Fibroblast of the aortic adventitia (primary cell): Measurements from ENCODE around the gene TMEM218. TPM values are rescaled to one million over a fixed set of nuclear protein-coding genes. Genes with fewer than 3 reads are reported as not detected.

ENCODE experiments used
- DNase-seq: peaks from one replicate; pipeline ENCODE4 v3.0.0-alpha.2; 2010; ENCODE audit warnings: low read depth
- H3K4me3 ChIP-seq: 2 replicates; pipeline ENCODE4 v1.5.1; 2011; ENCODE audit warnings: low read depth, mild to moderate bottlenecking, control low read depth, low read length, moderate library complexity
- total RNA-seq: library from RNA; depleted of rRNA; stranded (reverse); fragments of >200 nt; gene quantifications from 2 replicates; pipeline ENCODE4 v1.2.3, GENCODE V29; 2012; ENCODE audit warnings: low replicate concordance
- TF ChIP-seq, protein P1 (sequence below): IDR thresholded peaks from 2 replicates; pipeline ENCODE4 v1.5.1; 2011; ENCODE audit warnings: mild to moderate bottlenecking, low read length, control low read depth, inconsistent platforms; ENCODE audit not compliant: insufficient read depth

TMEM218 gene
- total RNA-seq, 1 donor = 35.1 TPM

DNA sequence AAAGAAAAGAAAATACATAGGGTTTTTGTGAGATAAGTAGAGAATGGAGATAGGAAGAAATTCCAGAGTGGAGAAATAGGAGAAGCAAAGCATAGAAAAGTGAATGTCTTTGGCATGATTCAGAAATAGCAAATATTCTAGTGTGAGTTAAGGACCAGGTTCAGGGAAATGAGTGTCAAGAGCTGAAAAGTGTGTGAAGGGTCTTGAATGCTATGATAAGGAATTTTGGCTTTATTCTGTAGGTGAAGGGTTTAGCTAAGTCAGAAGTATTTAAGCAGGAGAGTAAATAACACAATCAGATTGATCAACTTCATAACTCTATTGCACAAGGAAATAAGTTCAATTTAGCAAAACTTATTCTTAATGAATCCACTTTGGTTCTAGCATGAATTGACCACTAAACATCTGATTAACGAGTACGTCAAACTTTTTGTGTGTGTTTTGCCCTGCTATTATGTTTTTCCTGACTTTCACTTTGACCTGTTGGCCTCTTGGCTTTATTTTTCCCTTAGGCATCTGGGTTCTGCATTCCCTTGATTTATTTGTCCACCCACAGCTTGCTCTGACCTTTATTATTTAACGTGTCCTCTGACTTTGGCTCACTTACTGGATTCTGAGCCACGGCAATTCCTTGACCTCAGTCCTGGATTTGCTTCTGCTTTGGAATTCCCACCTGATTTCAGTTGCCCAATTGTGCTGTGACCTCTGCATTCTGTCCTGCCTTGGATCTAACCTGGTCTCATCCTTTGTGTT, 11.9 kb upstream of the TMEM218 start:
- TF ChIP-seq, protein P1, sequence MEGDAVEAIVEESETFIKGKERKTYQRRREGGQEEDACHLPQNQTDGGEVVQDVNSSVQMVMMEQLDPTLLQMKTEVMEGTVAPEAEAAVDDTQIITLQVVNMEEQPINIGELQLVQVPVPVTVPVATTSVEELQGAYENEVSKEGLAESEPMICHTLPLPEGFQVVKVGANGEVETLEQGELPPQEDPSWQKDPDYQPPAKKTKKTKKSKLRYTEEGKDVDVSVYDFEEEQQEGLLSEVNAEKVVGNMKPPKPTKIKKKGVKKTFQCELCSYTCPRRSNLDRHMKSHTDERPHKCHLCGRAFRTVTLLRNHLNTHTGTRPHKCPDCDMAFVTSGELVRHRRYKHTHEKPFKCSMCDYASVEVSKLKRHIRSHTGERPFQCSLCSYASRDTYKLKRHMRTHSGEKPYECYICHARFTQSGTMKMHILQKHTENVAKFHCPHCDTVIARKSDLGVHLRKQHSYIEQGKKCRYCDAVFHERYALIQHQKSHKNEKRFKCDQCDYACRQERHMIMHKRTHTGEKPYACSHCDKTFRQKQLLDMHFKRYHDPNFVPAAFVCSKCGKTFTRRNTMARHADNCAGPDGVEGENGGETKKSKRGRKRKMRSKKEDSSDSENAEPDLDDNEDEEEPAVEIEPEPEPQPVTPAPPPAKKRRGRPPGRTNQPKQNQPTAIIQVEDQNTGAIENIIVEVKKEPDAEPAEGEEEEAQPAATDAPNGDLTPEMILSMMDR = no peak
- DNase-seq = no peak
- H3K4me3 ChIP-seq = no peak overlapping the region

DNA sequence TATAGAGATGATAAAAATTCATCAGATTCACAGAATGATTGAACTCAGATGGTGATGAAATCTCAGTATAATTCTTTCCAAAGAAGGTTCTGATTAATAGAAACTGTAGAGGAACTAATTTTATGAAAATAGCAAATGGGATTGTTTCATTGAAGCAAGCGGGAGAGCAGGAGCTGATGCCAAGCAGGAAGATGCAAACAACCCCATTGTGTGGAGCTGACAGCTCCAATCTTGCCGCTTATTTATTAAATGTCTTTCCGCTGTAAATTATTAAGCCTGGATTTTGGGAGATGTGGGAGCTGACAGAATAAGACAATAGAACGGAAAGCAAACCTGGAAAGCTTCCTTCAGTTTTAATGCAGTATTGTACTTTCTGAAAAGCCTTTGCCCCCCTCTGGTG, 6.0 kb upstream of the TMEM218 start:
- TF ChIP-seq, protein P1 = no peak
- no peak for DNase-seq
- H3K4me3 ChIP-seq = no peak overlapping the region

DNA sequence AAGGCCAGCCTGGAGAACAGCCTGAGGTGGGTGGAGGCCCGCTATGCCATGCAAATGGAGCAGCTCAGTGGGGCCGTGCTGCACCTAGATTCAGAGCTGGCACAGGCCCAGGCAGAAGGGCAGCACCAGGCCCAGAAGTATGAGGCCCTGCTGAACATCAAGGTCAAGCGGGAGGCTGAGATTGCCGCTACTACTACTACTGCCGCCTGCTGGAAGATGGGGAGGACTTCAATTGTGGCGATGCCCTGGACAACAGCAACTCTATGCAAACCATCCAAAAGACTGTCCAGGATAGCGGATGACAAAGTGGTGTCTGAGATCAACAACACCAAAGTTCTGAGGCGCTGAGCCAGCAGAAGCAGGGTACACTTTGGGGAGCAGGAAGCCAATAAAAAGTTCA, 3.1 kb upstream of the TMEM218 start:
- TF ChIP-seq, protein P1 = no peak
- no peak for DNase-seq
- H3K4me3 ChIP-seq = no peak overlapping the region

DNA sequence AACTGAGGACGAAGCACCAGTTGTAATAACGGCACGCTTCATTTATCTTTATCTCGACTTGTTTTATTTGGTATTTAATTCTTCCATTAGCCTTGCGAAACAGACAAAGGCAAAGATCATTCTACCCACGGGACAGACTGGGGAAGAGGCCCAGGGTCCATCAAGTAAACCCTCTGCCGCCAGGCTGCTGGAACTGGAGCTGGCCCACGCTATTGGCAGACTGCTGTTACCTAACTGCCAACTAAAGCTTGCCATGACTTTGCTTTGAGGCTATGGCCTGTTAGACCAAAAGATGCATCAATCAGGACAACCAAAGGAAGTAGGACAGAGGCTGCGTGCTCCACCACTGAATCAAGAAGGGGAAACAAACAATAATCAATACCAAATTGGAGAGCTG, 780 bp upstream of the TMEM218 start:
- no peak for DNase-seq
- TF ChIP-seq, protein P1 = no peak
- H3K4me3 ChIP-seq = peak overlapping the region; percentile 60

DNA sequence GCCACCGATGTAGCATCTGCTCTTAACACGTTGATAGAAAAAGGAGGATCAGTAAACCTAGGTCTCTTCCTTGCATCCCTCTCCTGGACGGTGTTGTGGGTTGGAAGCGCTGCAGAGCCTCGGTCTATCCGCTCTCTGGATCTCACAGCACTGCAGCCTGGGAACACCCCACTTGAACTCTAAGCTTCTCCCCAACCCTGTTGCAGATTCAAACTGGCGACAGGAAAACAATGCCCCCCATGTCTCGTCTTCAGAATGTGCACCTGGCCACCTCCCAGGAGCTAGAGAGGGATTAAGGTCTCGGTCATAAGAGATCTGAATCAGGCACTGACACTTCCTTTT, 454 bp downstream of the TMEM218 start:
- peak overlapping the region; percentile 90 for H3K4me3 ChIP-seq
- DNase-seq = no peak
- TF ChIP-seq, protein P1 = no peak

DNA sequence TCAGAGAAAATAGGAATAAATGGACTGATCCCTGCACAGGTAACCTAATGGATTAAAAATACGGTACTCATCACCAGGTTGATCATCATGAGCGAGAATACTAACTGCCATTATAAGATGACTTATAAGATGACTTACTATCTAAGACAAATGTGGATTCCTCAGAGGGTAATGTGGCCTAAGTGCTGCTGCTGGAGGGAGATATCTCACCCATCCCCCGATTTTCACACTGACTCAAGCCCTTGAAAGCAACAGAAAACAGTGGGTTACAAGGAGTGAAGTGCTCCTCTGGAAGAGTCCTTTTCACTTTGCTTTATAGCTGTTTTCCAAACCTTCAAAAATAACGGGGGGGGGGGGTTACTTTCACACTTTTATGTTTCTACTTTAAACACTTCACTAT, 920 bp downstream of the TMEM218 start:
- H3K4me3 ChIP-seq = peak overlapping the region; percentile 90
- TF ChIP-seq, protein P1 = no peak
- no peak for DNase-seq

DNA sequence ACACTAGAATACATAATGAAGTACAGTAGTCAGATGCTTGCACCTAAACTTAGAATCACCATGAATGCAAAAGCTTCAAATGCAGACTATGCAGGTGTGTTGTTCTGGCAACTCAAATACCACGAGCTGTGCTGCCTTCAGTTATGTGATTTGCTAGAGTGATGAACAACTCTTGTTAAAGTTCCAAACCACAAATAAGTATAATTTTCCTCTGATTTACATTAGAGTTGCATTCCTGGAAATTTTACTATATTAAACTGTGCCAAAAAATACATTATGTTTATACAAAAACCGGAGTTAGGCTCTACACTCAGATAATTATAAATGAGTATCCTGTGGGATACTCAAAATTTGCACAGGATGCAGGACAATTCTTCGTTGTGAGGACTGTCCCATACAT, 3.0 kb downstream of the TMEM218 start:
- no peak overlapping the region for H3K4me3 ChIP-seq
- DNase-seq = no peak
- TF ChIP-seq, protein P1 = no peak
